Astrocyte of the spinal cord (primary cell): Measurements from ENCODE around the gene KCNQ1.

ENCODE experiments used
- DNase-seq: peaks from one replicate; pipeline ENCODE4 v3.0.0; 2011; ENCODE audit warnings: low read depth, low spot score
- H3K4me3 ChIP-seq: 2 replicates; pipeline ENCODE4 v1.5.1; 2011; ENCODE audit warnings: low read depth, mild to moderate bottlenecking, low read length, moderate library complexity
- CTCF ChIP-seq: IDR thresholded peaks from 2 replicates; pipeline ENCODE4 v1.5.1; 2012; ENCODE audit warnings: low read depth, mild to moderate bottlenecking, low read length, inconsistent platforms
- in situ Hi-C: cut with HindIII; loops from 2 replicates; pipeline ENCODE4 v1.10.0; 2017; ENCODE audit warnings: low sequenced_read_pairs

Gene KCNQ1

GRCh38 chr11:2886936-2887335, 442.1 kb downstream of the KCNQ1 start:
- in situ Hi-C loops, result no loop called here
- TF ChIP-seq CTCF, result no peak
- no peak for DNase-seq
- H3K4me3 ChIP-seq, result no peak overlapping the region

GRCh38 chr11:2887515-2888195, 442.8 kb downstream of the KCNQ1 start:
- in situ Hi-C loops, result no loop called here
- H3K4me3 ChIP-seq, result no peak overlapping the region
- DNase-seq, result no peak
- no peak for TF ChIP-seq CTCF

- peak; percentile 99 for TF ChIP-seq CTCF
- in situ Hi-C loops, result no loop called here
- no peak overlapping the region for H3K4me3 ChIP-seq
- DNase-seq, result peak; percentile 84
Observed at GRCh38 chr11:2888266-2888968, 443.6 kb downstream of the KCNQ1 start.

GRCh38 chr11:2889362-2890273, 444.8 kb downstream of the KCNQ1 start:
- no peak for TF ChIP-seq CTCF

GRCh38 chr11:2890466-2891294, 445.9 kb downstream of the KCNQ1 start:
- TF ChIP-seq CTCF, result no peak
- DNase-seq, result peak; percentile 46
- in situ Hi-C loops, result no loop called here
- no peak overlapping the region for H3K4me3 ChIP-seq

More at GRCh38 chr11:2889362-2890273, 444.8 kb downstream of the KCNQ1 start:
- in situ Hi-C loops, result no loop called here
- DNase-seq, result no peak
- H3K4me3 ChIP-seq, result no peak overlapping the region
